GM06990 (cell line): Measurements from ENCODE around the gene CBR4.

Experiments used
- DNase-seq: peaks from one replicate; pipeline ENCODE4 v3.0.0-alpha.2; 2011; ENCODE audit not compliant: insufficient read length; ENCODE audit errors: extremely low read depth
- H3K27me3 ChIP-seq: replicated peaks from 2 replicates; pipeline ENCODE4 v1.6.0; 2011; ENCODE audit warnings: low read length; ENCODE audit not compliant: control insufficient read depth, insufficient read depth
- H3K36me3 ChIP-seq: 2 replicates; pipeline ENCODE4 v1.5.1; 2011; ENCODE audit warnings: low read length; ENCODE audit not compliant: control insufficient read depth, insufficient read depth
- H3K4me3 ChIP-seq: replicated peaks from 2 replicates; pipeline ENCODE4 v1.5.1; 2011; ENCODE audit warnings: low read depth, mild to moderate bottlenecking, control low read depth, low read length
- TF ChIP-seq, protein P1 (sequence below): IDR thresholded peaks from 2 replicates; pipeline ENCODE4 v1.5.1; 2011; ENCODE audit warnings: low read length, control low read depth, mild to moderate bottlenecking, inconsistent platforms; ENCODE audit not compliant: insufficient read depth, poor library complexity, severe bottlenecking

The CBR4 gene

DNA sequence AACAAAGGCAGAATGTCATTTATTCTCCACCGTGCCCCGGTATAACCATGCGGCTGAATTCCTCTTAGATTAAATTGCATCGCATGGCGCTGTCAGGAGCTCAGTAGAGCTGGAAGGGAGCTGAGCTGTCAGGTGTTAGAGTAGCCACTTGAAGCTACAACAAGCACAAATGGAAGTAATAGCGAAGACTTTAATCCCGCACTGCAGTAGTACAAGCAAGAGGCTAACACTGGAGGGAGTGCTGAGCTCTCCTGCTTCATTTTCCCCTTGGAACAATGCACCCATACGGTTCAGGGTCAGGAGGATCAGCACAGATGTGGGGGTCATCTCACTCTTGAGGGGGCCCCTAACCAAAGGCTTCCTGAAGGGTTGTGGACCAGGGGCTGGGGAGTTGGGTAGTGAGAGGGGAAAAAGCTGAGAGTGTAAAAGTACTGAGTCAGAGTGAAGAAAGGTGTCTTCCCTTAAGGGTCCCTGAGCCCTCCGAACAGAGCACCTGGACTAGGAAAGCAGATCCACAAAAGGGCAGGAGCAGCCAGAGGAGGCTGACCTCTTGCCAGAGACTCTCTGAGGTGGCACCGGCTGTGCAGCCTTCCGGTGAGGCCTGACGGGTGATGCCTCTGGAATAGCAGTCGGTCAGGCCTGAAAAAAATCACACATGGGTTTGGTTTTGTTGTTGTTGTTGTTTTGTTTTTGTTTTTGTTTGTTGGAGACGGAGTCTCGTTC lies 36.0 kb upstream of the CBR4 start:
- Histone ChIP-seq H3K4me3 (no peak overlapping the region), H3K36me3 (no peaks in the 10 kb centered on the region), H3K27me3 (no peaks in the 10 kb centered on the region)
- DNase-seq = no peak
- TF ChIP-seq, protein P1, sequence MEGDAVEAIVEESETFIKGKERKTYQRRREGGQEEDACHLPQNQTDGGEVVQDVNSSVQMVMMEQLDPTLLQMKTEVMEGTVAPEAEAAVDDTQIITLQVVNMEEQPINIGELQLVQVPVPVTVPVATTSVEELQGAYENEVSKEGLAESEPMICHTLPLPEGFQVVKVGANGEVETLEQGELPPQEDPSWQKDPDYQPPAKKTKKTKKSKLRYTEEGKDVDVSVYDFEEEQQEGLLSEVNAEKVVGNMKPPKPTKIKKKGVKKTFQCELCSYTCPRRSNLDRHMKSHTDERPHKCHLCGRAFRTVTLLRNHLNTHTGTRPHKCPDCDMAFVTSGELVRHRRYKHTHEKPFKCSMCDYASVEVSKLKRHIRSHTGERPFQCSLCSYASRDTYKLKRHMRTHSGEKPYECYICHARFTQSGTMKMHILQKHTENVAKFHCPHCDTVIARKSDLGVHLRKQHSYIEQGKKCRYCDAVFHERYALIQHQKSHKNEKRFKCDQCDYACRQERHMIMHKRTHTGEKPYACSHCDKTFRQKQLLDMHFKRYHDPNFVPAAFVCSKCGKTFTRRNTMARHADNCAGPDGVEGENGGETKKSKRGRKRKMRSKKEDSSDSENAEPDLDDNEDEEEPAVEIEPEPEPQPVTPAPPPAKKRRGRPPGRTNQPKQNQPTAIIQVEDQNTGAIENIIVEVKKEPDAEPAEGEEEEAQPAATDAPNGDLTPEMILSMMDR = no peak

GRCh38 chr4:169044714-169045447 lies 34.8 kb upstream of the CBR4 start:
- H3K27me3 ChIP-seq = no peaks in the 10 kb centered on the region
- no peak for DNase-seq
- H3K36me3 ChIP-seq = no peaks in the 10 kb centered on the region
- TF ChIP-seq, protein P1 = no peak
- no peak overlapping the region for H3K4me3 ChIP-seq

DNA sequence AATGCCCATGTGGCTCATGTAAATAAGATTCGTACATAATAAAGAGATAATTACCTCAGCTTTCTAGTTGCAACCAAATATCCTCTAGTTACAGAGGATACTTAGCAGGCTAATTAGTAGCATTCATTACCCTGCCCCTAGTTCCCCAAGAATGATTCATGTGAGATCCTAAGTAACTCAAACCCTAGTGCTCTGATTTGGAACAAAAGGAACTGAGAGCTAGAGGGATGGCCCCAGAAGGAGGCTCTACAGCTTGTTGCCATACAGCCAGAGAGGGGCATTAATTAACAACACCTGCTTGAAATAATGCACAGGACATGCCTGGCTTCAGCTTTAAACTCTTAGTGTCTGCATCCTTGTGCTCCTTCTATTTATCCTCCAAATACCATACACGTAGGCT lies 32.6 kb upstream of the CBR4 start:
- Histone ChIP-seq H3K4me3 (no peak overlapping the region), H3K27me3 (no peaks in the 10 kb centered on the region), H3K36me3 (no peaks in the 10 kb centered on the region)
- DNase-seq = no peak
- TF ChIP-seq, protein P1 = no peak

DNA sequence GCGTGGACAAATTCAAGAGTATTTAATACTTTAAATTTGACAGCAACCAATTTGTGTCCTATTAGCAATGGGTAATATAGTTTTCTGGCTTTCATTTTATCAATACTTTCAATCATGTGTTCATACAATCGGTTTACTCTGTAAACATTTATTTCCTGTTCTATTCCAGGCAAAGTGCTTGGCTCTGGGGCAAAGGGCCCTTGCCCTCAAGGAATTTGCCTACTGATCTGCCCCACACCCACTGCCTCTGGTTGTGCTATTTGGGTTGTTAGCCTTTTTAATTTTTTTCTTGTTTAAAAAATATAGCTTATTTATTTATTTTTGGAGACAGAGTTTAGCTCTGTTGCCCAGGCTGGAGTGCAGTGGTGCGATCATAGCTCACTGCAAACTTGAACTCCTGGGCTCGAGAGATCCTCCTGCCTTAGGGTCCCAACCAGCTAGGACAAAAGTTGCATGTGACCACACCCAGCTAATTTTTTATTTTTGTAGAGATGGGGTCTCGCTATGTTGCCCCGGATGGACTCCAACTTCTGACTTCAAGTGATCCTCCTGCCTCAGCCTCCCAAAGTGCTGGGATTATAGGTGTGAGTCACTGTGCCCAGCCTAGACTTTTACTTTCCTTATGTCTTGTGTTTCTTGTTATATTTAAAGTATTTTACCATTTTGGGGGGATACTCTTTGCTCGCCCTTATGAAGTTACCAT lies 30.7 kb upstream of the CBR4 start:
- Histone ChIP-seq H3K4me3 (no peak overlapping the region), H3K27me3 (no peaks in the 10 kb centered on the region), H3K36me3 (no peaks in the 10 kb centered on the region)
- TF ChIP-seq, protein P1 = no peak
- no peak for DNase-seq

DNA sequence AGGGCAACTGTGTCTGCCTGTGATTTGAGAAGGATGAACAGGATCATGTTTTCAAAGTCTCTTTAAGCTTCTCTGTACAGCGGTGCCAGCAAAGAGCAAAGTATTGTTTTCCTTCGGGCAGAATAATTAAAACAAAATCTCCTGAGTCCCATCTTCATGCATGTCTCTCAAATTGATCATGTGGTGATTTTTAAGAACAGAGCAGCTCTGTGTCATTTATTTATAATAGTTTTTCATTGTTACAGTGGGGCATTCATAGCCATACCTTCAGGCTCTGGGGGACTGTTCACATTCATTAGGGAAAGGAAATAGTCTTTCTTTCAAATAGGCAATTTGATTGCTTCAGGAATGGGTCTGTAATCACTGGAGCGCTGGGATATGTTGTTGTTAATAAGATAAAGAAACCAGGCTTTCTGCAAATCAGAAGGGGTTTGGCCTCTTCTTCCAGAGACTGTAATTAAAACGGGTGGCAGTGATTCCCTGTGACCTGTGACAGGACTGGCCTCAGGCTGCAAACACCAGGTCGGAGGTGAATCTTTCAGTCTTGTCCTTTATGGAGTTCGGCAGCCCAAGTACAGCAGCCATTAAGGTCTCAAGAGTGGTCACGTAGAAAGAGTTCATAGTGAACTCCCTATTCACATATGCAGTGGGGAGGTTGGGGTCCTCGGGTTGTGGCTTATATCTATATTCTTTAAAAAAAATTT lies 29.3 kb upstream of the CBR4 start:
- H3K4me3 ChIP-seq = no peak overlapping the region
- no peaks in the 10 kb centered on the region for H3K27me3 ChIP-seq
- no peak for DNase-seq
- TF ChIP-seq, protein P1 = no peak
- no peaks in the 10 kb centered on the region for H3K36me3 ChIP-seq
